ENCODE results near the gene SPPL3.

SPPL3 gene

DNA sequence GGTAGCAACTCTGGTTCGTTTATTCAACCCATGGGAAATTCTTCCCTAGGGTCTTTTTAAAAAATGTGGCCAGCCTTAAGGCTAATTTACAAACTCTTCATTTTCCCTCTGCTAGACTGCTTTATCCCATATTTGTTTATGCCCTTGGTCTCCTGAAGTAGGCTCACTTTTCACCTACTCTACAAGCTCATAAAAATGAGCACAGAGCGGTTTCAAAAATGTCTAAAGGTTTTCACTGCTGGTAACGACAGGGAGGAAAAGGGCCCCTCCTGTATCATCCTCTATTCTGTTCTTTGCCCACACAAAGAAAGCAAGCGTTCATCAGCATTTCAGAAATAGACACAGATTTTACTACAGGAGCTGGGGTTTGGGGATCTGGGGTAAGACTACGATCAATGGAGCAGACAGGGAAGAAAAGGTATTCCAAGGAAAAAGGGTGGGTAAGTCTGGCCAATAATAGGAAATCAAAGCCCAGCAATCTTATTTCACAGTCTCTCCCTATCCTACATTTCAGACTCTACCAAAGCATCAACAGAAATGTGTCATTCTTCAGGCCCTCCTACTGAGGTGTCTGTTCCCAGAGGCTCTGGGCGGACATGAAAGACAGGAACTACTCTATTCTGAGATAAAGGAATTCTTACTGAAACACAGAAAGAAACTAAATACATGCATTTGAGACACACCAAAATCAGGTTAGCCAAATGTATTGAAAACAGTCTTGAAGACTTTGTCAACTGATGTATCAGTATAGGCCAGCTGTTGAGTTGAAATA, 86.4 kb downstream of the SPPL3 start:
- Histone ChIP-seq H3K27me3 (ENCODE audit: control insufficient read depth, insufficient read depth, low read length) (no peaks in the 10 kb centered on the region), H3K36me3 (ENCODE audit: control insufficient read depth, insufficient read depth, low read length) (no peaks in the 10 kb centered on the region), H3K4me1 (ENCODE audit: control insufficient read depth, insufficient read depth, low read length) (no peaks in the 10 kb centered on the region), H3K4me3 (ENCODE audit: low read length) (no peak overlapping the region), H3K9ac (ENCODE audit: low read length) (no peak overlapping the region), H3K27ac (ENCODE audit: low read depth, low read length) (no peak overlapping the region)

DNA sequence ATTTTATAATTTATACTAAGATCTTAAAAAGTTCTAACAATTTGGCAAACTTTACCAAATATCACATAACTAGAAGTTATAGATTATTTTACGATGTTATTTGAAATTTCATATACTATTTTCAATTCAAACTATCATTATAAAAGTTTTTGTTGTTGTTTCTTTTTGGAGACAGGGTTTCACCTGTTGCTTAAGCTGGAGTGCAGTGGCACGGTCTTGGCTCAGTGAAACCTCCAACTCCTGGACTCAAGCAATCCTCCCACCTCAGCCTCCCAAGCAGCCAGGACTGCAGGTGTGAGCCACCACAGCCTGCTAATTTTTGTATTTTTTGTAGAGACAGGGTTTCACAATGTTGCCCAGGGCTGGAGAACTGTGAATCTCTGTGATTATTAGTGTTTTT, 87.8 kb downstream of the SPPL3 start:
- Histone ChIP-seq H3K36me3 (ENCODE audit: control insufficient read depth, insufficient read depth, low read length) (no peaks in the 10 kb centered on the region), H3K9ac (ENCODE audit: low read length) (no peak overlapping the region), H3K4me1 (ENCODE audit: control insufficient read depth, insufficient read depth, low read length) (peaks cover 3% of the 10 kb centered on the region), H3K4me3 (ENCODE audit: low read length) (no peak overlapping the region), H3K27ac (ENCODE audit: low read depth, low read length) (no peak overlapping the region), H3K27me3 (ENCODE audit: control insufficient read depth, insufficient read depth, low read length) (no peaks in the 10 kb centered on the region)

DNA sequence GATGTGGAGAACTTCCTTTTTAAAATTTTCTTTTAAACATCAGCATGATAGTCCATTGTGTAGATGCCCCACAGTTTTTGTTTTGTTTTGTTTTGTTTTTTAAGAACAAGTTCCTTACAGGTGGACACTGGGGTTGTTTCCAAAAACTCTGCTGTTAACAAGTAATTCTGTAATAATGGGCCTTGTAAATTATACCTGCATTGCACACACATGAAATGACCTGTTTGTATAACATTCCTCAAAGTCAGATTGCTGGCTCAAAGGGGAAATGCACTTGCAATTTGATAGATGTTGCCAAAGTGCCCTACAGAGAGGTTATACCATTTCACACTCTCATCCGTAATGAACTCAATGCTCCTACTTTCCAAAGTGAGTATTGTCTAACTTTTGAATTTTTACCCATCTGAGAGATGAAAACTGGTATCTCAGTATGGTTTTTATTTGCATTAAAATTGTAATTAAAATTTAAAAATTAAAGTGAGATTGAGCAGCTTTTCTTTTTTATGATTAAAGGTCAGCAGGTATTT, 89.2 kb downstream of the SPPL3 start:
- no peaks in the 10 kb centered on the region for H3K27me3 ChIP-seq (ENCODE audit: control insufficient read depth, insufficient read depth, low read length)
- no peaks in the 10 kb centered on the region for H3K36me3 ChIP-seq (ENCODE audit: control insufficient read depth, insufficient read depth, low read length)
- H3K9ac ChIP-seq (ENCODE audit: low read length): no peak overlapping the region
- H3K27ac ChIP-seq (ENCODE audit: low read depth, low read length): no peak overlapping the region
- peaks cover 3% of the 10 kb centered on the region for H3K4me1 ChIP-seq (ENCODE audit: control insufficient read depth, insufficient read depth, low read length)
- H3K4me3 ChIP-seq (ENCODE audit: low read length): no peak overlapping the region

DNA sequence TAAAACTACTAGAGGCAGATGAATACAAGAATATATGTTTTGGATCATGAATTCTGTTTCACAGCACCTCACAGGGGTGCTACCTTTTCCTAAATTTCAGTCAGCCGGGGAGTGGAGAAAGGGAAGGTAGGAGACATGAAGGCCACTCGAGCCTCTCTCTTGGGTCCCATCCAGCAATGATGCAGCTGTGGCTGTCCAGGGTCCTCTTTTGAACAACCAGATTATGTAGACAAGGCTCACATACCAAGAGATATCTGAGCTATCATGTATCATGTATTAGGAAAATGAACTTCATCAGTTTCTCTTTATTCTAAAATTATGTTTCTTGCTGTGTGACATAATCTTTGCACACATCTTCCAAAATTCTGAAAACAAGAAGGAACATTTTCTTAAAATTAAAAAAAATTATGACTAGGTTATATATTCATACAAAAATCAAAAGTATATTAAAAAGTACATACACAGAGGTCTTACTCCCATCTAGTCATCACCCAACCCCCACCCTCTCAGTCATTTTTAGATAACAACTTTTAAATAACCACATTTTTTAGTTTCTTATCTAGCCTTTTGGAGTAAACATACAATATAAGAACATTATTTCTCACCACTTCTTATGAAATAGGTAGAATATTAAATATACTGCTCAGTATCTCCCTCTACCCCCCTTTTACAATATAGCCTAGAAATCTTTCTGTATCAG, 89.8 kb downstream of the SPPL3 start:
- Histone ChIP-seq H3K4me1 (ENCODE audit: control insufficient read depth, insufficient read depth, low read length) (peaks cover 3% of the 10 kb centered on the region), H3K9ac (ENCODE audit: low read length) (no peak overlapping the region), H3K27ac (ENCODE audit: low read depth, low read length) (no peak overlapping the region), H3K27me3 (ENCODE audit: control insufficient read depth, insufficient read depth, low read length) (no peaks in the 10 kb centered on the region), H3K4me3 (ENCODE audit: low read length) (no peak overlapping the region), H3K36me3 (ENCODE audit: control insufficient read depth, insufficient read depth, low read length) (no peaks in the 10 kb centered on the region)

DNA sequence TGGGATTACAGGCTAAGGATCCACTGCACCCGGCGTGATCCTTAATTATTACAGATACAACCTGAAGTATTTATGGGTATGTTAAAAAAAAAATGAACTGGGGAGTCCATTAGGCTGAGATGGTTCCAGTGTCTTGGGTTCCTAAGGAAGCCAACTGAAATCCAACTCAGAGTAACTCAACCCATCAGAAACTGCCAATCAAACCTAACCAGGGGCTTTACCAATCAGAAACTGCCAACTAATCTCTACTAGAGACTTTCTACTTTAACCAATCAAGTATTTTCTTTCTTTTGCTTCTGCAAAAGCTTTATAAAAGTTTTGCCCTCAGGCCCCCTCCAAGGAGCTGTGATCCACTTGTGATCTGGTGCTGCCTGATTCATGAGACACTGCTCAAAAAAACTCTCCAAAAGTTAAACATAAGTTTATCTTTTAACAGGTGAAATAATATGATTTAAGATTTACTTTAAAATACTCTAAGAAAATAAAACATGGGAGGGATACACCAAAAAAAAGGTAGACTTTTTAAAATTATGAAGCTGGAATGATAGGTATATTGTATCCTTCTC, 90.5 kb downstream of the SPPL3 start:
- no peak overlapping the region for H3K27ac ChIP-seq (ENCODE audit: low read depth, low read length)

DNA sequence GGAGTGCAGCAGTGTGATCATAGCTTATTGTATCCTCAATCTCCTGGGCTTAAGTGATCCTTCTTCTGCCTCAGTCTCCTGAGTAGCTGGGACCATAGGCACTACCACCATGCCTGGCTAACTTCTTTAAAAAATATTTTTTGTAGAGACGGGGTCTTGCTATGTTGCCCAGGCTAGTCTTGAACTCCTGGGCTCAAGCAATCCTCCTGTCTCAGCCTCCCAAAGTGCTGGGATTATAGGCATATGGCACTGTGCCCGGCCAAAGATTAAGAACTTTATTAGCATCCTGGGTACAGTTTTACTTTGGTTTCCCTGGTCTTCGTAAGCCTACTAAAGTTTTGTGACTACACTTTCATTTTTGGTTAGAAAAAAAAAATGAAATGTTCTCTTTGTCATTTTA, 94.1 kb downstream of the SPPL3 start:
- Histone ChIP-seq H3K9ac (ENCODE audit: low read length) (no peak overlapping the region), H3K4me1 (ENCODE audit: control insufficient read depth, insufficient read depth, low read length) (peaks cover 3% of the 10 kb centered on the region), H3K36me3 (ENCODE audit: control insufficient read depth, insufficient read depth, low read length) (no peaks in the 10 kb centered on the region), H3K27me3 (ENCODE audit: control insufficient read depth, insufficient read depth, low read length) (no peaks in the 10 kb centered on the region), H3K27ac (ENCODE audit: low read depth, low read length) (no peak overlapping the region), H3K4me3 (ENCODE audit: low read length) (no peak overlapping the region)

More for the DNA sequence above, 90.5 kb downstream of the SPPL3 start:
- Histone ChIP-seq H3K4me3 (ENCODE audit: low read length) (no peak overlapping the region), H3K36me3 (ENCODE audit: control insufficient read depth, insufficient read depth, low read length) (no peaks in the 10 kb centered on the region), H3K27me3 (ENCODE audit: control insufficient read depth, insufficient read depth, low read length) (no peaks in the 10 kb centered on the region), H3K4me1 (ENCODE audit: control insufficient read depth, insufficient read depth, low read length) (peaks cover 3% of the 10 kb centered on the region), H3K9ac (ENCODE audit: low read length) (no peak overlapping the region)

DNA sequence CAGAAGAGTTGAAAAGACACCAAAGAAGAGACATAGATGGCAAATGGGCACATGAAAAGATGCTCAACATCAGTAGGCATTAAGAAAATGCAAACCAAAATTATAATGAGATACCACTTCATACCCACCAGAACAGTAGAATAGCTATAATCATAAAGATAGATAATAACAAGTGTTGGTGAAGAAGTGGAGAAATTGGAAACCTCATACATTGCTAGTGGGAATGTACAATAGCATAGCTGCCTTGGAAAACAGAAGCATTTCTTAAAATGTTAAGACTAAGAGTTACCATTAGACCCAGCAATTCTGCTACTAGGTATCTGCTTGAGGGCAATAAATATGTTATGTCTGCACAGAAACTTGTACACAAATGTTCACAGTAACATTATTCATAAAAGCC, 99.7 kb downstream of the SPPL3 start:
- Histone ChIP-seq H3K27me3 (ENCODE audit: control insufficient read depth, insufficient read depth, low read length) (no peaks in the 10 kb centered on the region), H3K4me3 (ENCODE audit: low read length) (no peak overlapping the region), H3K27ac (ENCODE audit: low read depth, low read length) (no peak overlapping the region), H3K9ac (ENCODE audit: low read length) (no peak overlapping the region), H3K4me1 (ENCODE audit: control insufficient read depth, insufficient read depth, low read length) (no peaks in the 10 kb centered on the region), H3K36me3 (ENCODE audit: control insufficient read depth, insufficient read depth, low read length) (no peaks in the 10 kb centered on the region)

DNA sequence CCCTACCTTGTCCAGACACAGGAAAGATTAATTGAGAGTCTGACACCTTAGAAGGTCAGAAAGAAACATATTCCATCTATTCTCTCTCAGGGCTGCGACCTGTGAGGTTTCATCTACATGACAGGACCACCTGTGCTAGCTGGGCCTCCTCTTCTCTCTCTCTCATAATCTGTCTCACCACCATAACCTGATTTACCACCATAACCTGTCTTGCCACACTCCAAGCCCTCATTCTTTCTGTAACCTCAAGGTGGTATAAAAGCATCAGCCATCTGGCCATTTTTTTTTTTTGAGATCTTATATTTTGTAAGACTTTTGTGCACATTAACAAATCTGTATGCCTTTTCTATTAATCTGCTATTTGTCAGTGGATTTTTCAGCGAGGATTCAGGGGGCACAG, 103.0 kb downstream of the SPPL3 start:
- Histone ChIP-seq H3K27me3 (ENCODE audit: control insufficient read depth, insufficient read depth, low read length) (no peaks in the 10 kb centered on the region), H3K4me3 (ENCODE audit: low read length) (no peak overlapping the region), H3K4me1 (ENCODE audit: control insufficient read depth, insufficient read depth, low read length) (no peaks in the 10 kb centered on the region), H3K36me3 (ENCODE audit: control insufficient read depth, insufficient read depth, low read length) (peaks cover 2% of the 10 kb centered on the region), H3K27ac (ENCODE audit: low read depth, low read length) (no peak overlapping the region), H3K9ac (ENCODE audit: low read length) (no peak overlapping the region)

DNA sequence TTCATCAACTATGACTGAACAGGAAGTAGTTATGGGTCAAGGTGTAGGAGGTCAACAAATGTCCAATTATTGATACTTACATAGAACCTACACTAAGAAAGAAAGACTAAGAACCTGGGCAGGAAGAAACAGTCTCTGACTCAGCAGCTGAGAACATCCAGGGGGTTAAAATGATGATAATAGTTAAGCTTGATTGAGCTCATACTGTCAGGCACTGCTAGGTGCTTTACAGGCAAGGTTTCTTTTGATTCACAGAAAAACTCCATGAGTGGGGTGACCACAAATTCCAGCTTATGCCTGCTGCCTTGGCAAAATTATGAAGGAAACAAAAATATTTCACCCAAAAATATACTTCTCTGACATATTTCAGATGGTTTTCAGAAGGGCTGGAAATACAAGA, 103.5 kb downstream of the SPPL3 start:
- H3K4me3 ChIP-seq (ENCODE audit: low read length): no peak overlapping the region
- peaks cover 2% of the 10 kb centered on the region for H3K36me3 ChIP-seq (ENCODE audit: control insufficient read depth, insufficient read depth, low read length)
- no peaks in the 10 kb centered on the region for H3K27me3 ChIP-seq (ENCODE audit: control insufficient read depth, insufficient read depth, low read length)
- H3K27ac ChIP-seq (ENCODE audit: low read depth, low read length): no peak overlapping the region
- no peaks in the 10 kb centered on the region for H3K4me1 ChIP-seq (ENCODE audit: control insufficient read depth, insufficient read depth, low read length)
- H3K9ac ChIP-seq (ENCODE audit: low read length): no peak overlapping the region

DNA sequence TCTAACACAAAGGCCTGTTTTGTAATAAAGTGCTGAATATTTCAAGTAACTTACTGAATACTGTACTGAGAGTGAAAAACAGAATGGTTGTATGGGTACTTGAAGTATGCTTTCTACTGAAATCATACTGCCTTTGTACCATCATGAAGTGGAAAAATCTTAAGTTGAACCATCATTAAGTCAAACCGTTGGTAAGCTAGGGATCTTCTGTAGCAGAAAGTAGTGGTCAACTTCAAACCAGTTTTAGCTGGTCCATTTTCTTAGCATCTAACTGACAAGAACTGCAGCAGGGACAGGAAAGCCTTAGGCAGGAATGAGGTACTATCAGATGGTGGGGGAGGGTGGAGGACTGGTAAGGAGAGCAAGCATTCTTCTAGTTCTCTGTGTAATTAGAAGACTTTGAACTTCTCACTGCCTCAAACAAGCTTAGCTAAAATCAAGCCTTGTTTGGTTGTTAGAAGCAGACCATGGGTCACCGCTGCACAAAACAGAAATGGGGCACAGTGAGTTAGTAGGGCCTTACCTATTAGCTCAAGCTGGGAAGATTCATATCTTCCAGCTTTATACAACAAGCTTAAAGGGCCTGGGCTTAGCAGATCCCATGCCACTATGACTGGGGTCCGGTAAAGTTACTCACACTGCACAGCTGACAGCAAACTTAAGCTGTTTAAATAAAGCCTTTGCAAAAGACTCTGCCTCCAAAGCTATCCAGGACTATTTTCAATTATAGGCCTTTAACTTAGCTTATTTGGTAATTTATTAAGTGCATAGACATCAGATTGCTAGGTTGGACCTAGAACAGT, 104.7 kb downstream of the SPPL3 start:
- Histone ChIP-seq H3K27me3 (ENCODE audit: control insufficient read depth, insufficient read depth, low read length) (no peaks in the 10 kb centered on the region), H3K36me3 (ENCODE audit: control insufficient read depth, insufficient read depth, low read length) (peaks cover 2% of the 10 kb centered on the region), H3K9ac (ENCODE audit: low read length) (no peak overlapping the region), H3K27ac (ENCODE audit: low read depth, low read length) (no peak overlapping the region), H3K4me1 (ENCODE audit: control insufficient read depth, insufficient read depth, low read length) (no peaks in the 10 kb centered on the region), H3K4me3 (ENCODE audit: low read length) (no peak overlapping the region)

DNA sequence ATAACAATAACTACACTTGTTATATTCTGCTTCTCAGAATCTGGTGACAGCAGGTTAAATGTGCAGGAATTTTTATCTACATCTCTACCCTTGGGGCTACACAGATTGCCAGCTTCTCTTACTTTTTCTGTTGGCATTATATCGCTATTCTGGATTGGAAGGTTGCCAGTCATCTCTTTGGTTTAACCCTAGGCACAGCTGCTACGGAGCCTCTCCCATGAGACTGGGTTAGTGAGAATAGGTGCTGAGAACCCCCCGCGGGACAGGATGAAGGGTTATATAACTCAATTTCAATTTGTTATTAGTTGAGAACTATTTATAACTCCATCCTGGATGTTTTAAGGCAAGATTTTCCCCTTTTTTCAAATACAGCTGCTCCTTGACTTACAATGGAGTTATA, 105.5 kb downstream of the SPPL3 start:
- Histone ChIP-seq H3K9ac (ENCODE audit: low read length) (no peak overlapping the region), H3K4me1 (ENCODE audit: control insufficient read depth, insufficient read depth, low read length) (no peaks in the 10 kb centered on the region), H3K4me3 (ENCODE audit: low read length) (no peak overlapping the region), H3K27ac (ENCODE audit: low read depth, low read length) (no peak overlapping the region), H3K36me3 (ENCODE audit: control insufficient read depth, insufficient read depth, low read length) (peaks cover 2% of the 10 kb centered on the region), H3K27me3 (ENCODE audit: control insufficient read depth, insufficient read depth, low read length) (no peaks in the 10 kb centered on the region)
